Thyroid gland (tissue), 4 donors: ENCODE results near the gene CD300E. TPM values are rescaled to one million over a fixed set of nuclear protein-coding genes. Genes with fewer than 3 reads are reported as not detected.

Source experiments
- DNase-seq, 2 donors: peaks; one replicate each; pipeline ENCODE4 v3.0.0-alpha.2; 2019
- H3K27ac ChIP-seq, 3 donors: fragments of 200-600 bp; sonication (generic); 1 replicate in 2 of 3; 2 replicates in 1 of 3; pipeline ENCODE4 v1.5.1; 2016 to 2019; ENCODE audit warnings: mild to moderate bottlenecking in 1 of 3, moderate library complexity in 1 of 3
- H3K27me3 ChIP-seq: fragments of 200-600 bp; sonication (generic); one replicate; pipeline ENCODE4 v1.5.1; 2019
- H3K36me3 ChIP-seq, 2 donors: fragments of 200-600 bp; sonication (generic); one replicate each; pipeline ENCODE4 v1.5.1; 2016 to 2019
- H3K4me1 ChIP-seq, 2 donors: fragments of 200-600 bp; sonication (generic); one replicate each; pipeline ENCODE4 v1.5.1; 2017 to 2019
- H3K4me3 ChIP-seq, 3 donors: fragments of 200-600 bp; sonication (generic); replicated peaks in 1 of 3; 1 replicate in 2 of 3; 2 replicates in 1 of 3; pipeline ENCODE4 v1.5.1; 2016; ENCODE audit warnings: mild to moderate bottlenecking in 1 of 3
- H3K9me3 ChIP-seq: fragments of 200-600 bp; sonication (generic); one replicate; pipeline ENCODE4 v1.5.1; 2017
- CTCF ChIP-seq, 6 experiments: fragments of 200-600 bp in 3 of 6; fragments of 450-650 bp in 3 of 6; sonication (generic) in 3 of 6; IDR thresholded peaks; one replicate each; pipeline ENCODE4 v1.5.1; 2016 to 2019; ENCODE audit warnings: antibody characterized with exemption in 6 of 6, mild to moderate bottlenecking in 2 of 6, inconsistent platforms in 1 of 6, moderate library complexity in 1 of 6
- POLR2A ChIP-seq, 2 donors: fragments of 450-650 bp; IDR thresholded peaks; one replicate each; pipeline ENCODE4 v1.6.1; 2017; ENCODE audit warnings: antibody characterized with exemption in 2 of 2, mild to moderate bottlenecking in 2 of 2, moderate library complexity in 1 of 2
- WGBS, 2 donors: methylation state at CpG; one replicate each; pipeline ENCODE4 v1.1.5; 2017; 5-methylcytosine and 5-hydroxymethylcytosine counted together
- intact Hi-C: fragments of 100-400 bp; cut with DNase I; formaldehyde crosslinking; loops from one replicate; pipeline ENCODE4 v1.15.1; 2023
- total RNA-seq, 4 donors: library from RNA; depleted of rRNA; stranded (reverse); fragments of >200 nt; gene quantifications; one replicate each; pipeline ENCODE4 v1.2.3, GENCODE V29; 2016

CD300E gene
- total RNA-seq, 4 donors from 2014 or later, result not detected

GRCh38 chr17:74658620-74659019 lies 35.1 kb upstream of the CD300E start:
- Histone ChIP-seq H3K27me3 (no peaks in the 10 kb centered on the region), H3K4me1 (peaks cover 7 to 11% of the 10 kb centered on the region in 2 donors), H3K4me3 (no peak overlapping the region), H3K36me3 (no peaks in the 10 kb centered on the region), H3K27ac (no peak overlapping the region), H3K9me3 (no peaks in the 10 kb centered on the region)
- intact Hi-C loops, result loop anchor here (5.0 kb wide), 1 partner anchor 79 kb away; the partner anchor contains the start of gene RAB37
- DNase-seq, result no peak
- 82 to 91% methylated on average over 6 of the region's 6 CpGs for WGBS, 2 donors
- TF ChIP-seq POLR2A (IDR thresholded peaks at IDR 0.05) (no peak), CTCF (IDR thresholded peaks at IDR 0.05) (no peak)

GRCh38 chr17:74654742-74655141 lies 31.2 kb upstream of the CD300E start:
- H3K9me3 ChIP-seq, result no peaks in the 10 kb centered on the region
- H3K27me3 ChIP-seq, result no peaks in the 10 kb centered on the region
- DNase-seq, result no peak
- H3K36me3 ChIP-seq, result no peaks in the 10 kb centered on the region
- no peak overlapping the region for H3K27ac ChIP-seq
- intact Hi-C loops, result loop anchor here (5.0 kb wide), 1 partner anchor 83 kb away; the partner anchor contains the start of gene RAB37
- 65 to 73% methylated on average over 5 of the region's 5 CpGs for WGBS, 2 donors
- peaks cover 7 to 11% of the 10 kb centered on the region in 2 donors for H3K4me1 ChIP-seq
- TF ChIP-seq POLR2A (IDR thresholded peaks at IDR 0.05), result no peak
- no peak for TF ChIP-seq CTCF (IDR thresholded peaks at IDR 0.05)
- H3K4me3 ChIP-seq, result no peak overlapping the region

DNA sequence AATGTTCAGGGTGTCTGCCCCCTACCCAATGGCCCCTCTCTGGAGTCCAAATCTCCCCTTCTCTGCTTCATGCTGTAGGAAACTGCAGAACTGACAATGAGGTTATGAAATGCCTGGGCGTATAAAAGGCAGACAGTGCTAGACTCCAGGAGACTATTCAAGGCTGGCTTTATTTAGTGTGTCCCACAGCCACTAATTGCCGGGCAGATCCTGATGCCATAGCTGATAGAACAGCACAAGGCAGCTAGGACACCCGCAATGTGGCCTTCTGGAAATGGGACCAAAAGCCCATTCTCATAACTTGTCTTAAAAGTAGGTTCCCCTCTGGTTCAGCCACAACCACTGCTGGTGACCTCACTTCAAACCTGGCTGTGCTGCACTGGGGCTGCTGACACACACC lies 28.5 kb upstream of the CD300E start:
- H3K36me3 ChIP-seq, result no peaks in the 10 kb centered on the region
- no peak overlapping the region for H3K4me3 ChIP-seq
- H3K27me3 ChIP-seq, result no peaks in the 10 kb centered on the region
- WGBS, 2 donors, result 88 to 94% methylated on average over 3 of the region's 3 CpGs
- no peak for DNase-seq
- intact Hi-C loops, result no loop called here
- no peak for TF ChIP-seq CTCF (IDR thresholded peaks at IDR 0.05)
- no peak for TF ChIP-seq POLR2A (IDR thresholded peaks at IDR 0.05)
- H3K4me1 ChIP-seq, result peaks cover under 1 to 4% of the 10 kb centered on the region in 2 donors
- H3K27ac ChIP-seq, result no peak overlapping the region
- H3K9me3 ChIP-seq, result no peaks in the 10 kb centered on the region

GRCh38 chr17:74649909-74650308 lies 26.4 kb upstream of the CD300E start:
- TF ChIP-seq POLR2A (IDR thresholded peaks at IDR 0.05) (no peak), CTCF (IDR thresholded peaks at IDR 0.05) (no peak)
- H3K27ac ChIP-seq, result no peak overlapping the region
- H3K4me3 ChIP-seq, result no peak overlapping the region
- WGBS, 2 donors, result 76 to 90% methylated on average over 6 of the region's 6 CpGs
- H3K36me3 ChIP-seq, result no peaks in the 10 kb centered on the region
- no peak for DNase-seq
- H3K4me1 ChIP-seq, result no peaks in the 10 kb centered on the region
- H3K9me3 ChIP-seq, result no peaks in the 10 kb centered on the region
- intact Hi-C loops, result loop anchor here (5.0 kb wide), 1 partner anchor 83 kb away; the partner anchor contains the start of gene CD300H
- no peaks in the 10 kb centered on the region for H3K27me3 ChIP-seq

DNA sequence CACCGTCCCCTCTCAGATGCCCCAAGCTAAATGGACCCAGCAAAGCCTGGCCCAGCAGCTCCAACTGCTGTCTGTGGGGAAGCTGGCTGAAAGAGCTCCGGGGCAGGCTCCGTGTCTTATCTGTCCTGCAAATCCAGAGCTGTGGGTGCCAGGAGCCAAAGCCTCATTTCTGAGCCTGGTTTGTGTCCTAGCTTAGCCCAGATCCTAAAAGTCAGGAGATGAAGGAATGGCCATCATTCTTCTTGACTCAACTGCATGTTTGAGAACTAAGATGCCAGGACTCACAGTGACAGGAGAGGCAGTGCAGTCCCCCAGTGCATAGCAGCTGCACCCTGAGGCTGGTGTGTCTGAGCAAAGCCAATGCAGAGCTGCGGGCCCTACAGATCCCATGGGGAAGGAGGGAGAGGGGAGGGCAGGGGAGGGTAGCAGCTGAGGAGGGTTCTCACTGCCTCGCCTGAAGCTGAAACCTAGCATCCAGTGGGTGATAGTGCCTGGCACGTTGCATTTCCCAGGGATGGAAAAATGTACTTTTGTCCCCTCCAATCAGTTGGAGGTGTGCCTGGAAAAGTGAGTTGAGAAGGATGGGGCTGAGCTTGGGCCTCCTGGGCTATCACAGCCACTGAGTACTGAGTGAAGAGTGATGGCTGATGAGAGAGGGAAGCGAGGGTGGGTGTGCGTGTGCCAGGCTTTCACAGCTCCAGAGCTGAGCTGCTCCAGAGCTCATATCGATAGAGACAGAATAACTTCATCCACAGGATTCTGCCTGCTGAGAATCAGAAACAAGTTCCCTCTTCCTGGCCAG lies 24.5 kb upstream of the CD300E start:
- intact Hi-C loops, result loop anchor here (5.0 kb wide), 1 partner anchor 81 kb away; the partner anchor contains the start of gene CD300H
- H3K9me3 ChIP-seq, result no peaks in the 10 kb centered on the region

More for the DNA sequence above, 24.5 kb upstream of the CD300E start:
- H3K36me3 ChIP-seq, result no peaks in the 10 kb centered on the region
- H3K27ac ChIP-seq, result no peak overlapping the region
- no peak for TF ChIP-seq CTCF (IDR thresholded peaks at IDR 0.05)
- no peak for TF ChIP-seq POLR2A (IDR thresholded peaks at IDR 0.05)
- DNase-seq, result no peak
- 74 to 83% methylated on average over 7 to 9 of the region's 9 CpGs for WGBS, 2 donors
- H3K4me3 ChIP-seq, result no peak overlapping the region
- H3K4me1 ChIP-seq, result no peaks in the 10 kb centered on the region
- H3K27me3 ChIP-seq, result no peaks in the 10 kb centered on the region
